Measurements from ENCODE around the gene PAGE2. TPM values are rescaled to one million over a fixed set of nuclear protein-coding genes. Genes with fewer than 3 reads are reported as not detected.
"Not testable (repeated sequence)": the region's sequence is repeated elsewhere in the genome, so short reads cannot be mapped to it uniquely, and the experiment has no call there.

The PAGE2 gene
- not detected for total RNA-seq
- polyA plus RNA-seq = not detected
- long read RNA-seq, donor 1 = 0 reads
- long read RNA-seq, donor 2 = 0 reads
- long read RNA-seq, donor 3 = 0 reads

GRCh38 chrX:55088795-55089489, at the start of gene PAGE2:
PAGE2 (plus strand) TSS chrX:55089018; CDS start chrX:55090021, 1,003 bp downstream.
- Histone ChIP-seq H3K27me3 (no peaks in the 10 kb centered on the region), H3K4me3 (no peak within 1 kb of the TSS), H3K9me3 (peaks cover 0 to 5% (median 0%) of the 10 kb centered on the region in 11 donors), H3K4me1 (no peaks in the 10 kb centered on the region), H3K27ac (no peak within 1 kb of the TSS), H3K36me3 (no peaks in the 10 kb centered on the region)
- DNase-seq = no peak
- ATAC-seq = no peak
- 97% methylated on average over 29 to 30 of the region's 30 CpGs for WGBS, 2 donors
- TF ChIP-seq, protein P1, sequence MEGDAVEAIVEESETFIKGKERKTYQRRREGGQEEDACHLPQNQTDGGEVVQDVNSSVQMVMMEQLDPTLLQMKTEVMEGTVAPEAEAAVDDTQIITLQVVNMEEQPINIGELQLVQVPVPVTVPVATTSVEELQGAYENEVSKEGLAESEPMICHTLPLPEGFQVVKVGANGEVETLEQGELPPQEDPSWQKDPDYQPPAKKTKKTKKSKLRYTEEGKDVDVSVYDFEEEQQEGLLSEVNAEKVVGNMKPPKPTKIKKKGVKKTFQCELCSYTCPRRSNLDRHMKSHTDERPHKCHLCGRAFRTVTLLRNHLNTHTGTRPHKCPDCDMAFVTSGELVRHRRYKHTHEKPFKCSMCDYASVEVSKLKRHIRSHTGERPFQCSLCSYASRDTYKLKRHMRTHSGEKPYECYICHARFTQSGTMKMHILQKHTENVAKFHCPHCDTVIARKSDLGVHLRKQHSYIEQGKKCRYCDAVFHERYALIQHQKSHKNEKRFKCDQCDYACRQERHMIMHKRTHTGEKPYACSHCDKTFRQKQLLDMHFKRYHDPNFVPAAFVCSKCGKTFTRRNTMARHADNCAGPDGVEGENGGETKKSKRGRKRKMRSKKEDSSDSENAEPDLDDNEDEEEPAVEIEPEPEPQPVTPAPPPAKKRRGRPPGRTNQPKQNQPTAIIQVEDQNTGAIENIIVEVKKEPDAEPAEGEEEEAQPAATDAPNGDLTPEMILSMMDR (IDR thresholded peaks at IDR 0.05) = no peak
- intact Hi-C loops (cut with DNase I) = no loop called here

GRCh38 chrX:55039471-55039870, 49.3 kb upstream of the PAGE2 start:
- Histone ChIP-seq H3K27me3 (peaks cover 0 to 4% (median 0%) of the 10 kb centered on the region in 7 donors), H3K4me3 (no peak overlapping the region), H3K9me3 (peaks cover 0 to 3% (median 0%) of the 10 kb centered on the region in 11 donors), H3K4me1 (no peaks in the 10 kb centered on the region), H3K27ac (no peak overlapping the region), H3K36me3 (no peaks in the 10 kb centered on the region)
- intact Hi-C loops (cut with DNase I) = no loop called here
- 70 to 74% methylated on average over 3 of the region's 3 CpGs for WGBS, 2 donors
- no peak for DNase-seq
- ATAC-seq = no peak
- TF ChIP-seq, protein P1 (IDR thresholded peaks at IDR 0.05) = no peak

GRCh38 chrX:55041514-55041913, 47.3 kb upstream of the PAGE2 start:
- Histone ChIP-seq H3K9me3 (peaks cover 0 to 3% (median 0%) of the 10 kb centered on the region in 11 donors), H3K4me3 (no peak overlapping the region), H3K27ac (no peak overlapping the region), H3K27me3 (peaks cover 0 to 4% (median 0%) of the 10 kb centered on the region in 7 donors), H3K4me1 (no peaks in the 10 kb centered on the region), H3K36me3 (no peaks in the 10 kb centered on the region)
- TF ChIP-seq, protein P1 (IDR thresholded peaks at IDR 0.05) = no peak
- ATAC-seq (no peak), DNase-seq (no peak)
- intact Hi-C loops (cut with DNase I) = loop anchor here in 1 of 10 donors (10.0 kb wide), 1 partner anchor 347 kb away; no protein-coding TSS in a partner anchor
- WGBS, 2 donors = 97 to 98% methylated on average over 6 of the region's 6 CpGs

GRCh38 chrX:55050599-55050998, 38.2 kb upstream of the PAGE2 start:
- H3K9me3 ChIP-seq = peaks cover 0 to 15% (median 0%) of the 10 kb centered on the region in 11 donors
- DNase-seq, H3K4me1 ChIP-seq, H3K36me3 ChIP-seq, H3K27ac ChIP-seq, H3K4me3 ChIP-seq, H3K27me3 ChIP-seq, ATAC-seq: not testable (repeated sequence)
- WGBS, 2 donors = 83 to 93% methylated on average over 2 of the region's 2 CpGs
- intact Hi-C loops (cut with DNase I) = loop anchor here in 1 of 10 donors (10.0 kb wide), 1 partner anchor 156 kb away; no protein-coding TSS in a partner anchor
